HG03378 (cell line): ENCODE data around the gene RAB1A.

Experiments used
- ATAC-seq: cut with Tn5 transposase; IDR thresholded peaks from one replicate; pipeline ENCODE4 v1.9.1; 2021; ENCODE audit warnings: mild to moderate bottlenecking, moderate library complexity; ENCODE audit not compliant: unreplicated experiment

RAB1A gene

GRCh38 chr2:65040400-65041261, 89.3 kb downstream of the RAB1A start:
- ATAC-seq: peak; percentile 85

DNA sequence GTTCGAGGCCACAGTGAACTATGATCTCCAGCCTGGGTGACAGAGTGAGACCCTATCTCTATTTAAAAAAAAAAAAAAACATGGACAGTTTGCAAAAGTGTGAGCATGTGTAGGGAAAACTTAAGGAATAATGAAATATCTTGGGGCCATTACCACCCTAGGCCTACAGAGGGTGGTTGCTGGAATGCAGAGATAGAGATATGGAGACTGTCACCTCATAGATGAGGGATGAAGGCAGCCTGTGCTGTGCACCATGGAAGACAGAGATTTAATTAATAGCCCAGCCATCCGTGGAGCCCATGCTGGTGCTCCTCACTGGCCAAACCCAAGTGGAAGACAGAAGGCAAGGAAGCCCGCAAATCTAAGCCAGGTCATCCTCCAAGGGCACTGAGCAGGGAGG, 90.3 kb downstream of the RAB1A start:
- no peak for ATAC-seq

GRCh38 chr2:65037178-65037577, 92.7 kb downstream of the RAB1A start:
- no peak for ATAC-seq
